Thyroid gland (tissue), 4 donors: ENCODE results near the gene NGRN. TPM values are rescaled to one million over a fixed set of nuclear protein-coding genes. Genes with fewer than 3 reads are reported as not detected.

Experiments used
- DNase-seq, 2 donors: peaks; one replicate each; pipeline ENCODE4 v3.0.0-alpha.2; 2019
- H3K27ac ChIP-seq, 3 donors: fragments of 200-600 bp; sonication (generic); 1 replicate in 2 of 3; 2 replicates in 1 of 3; pipeline ENCODE4 v1.5.1; 2016 to 2019; ENCODE audit warnings: mild to moderate bottlenecking in 1 of 3, moderate library complexity in 1 of 3
- H3K27me3 ChIP-seq: fragments of 200-600 bp; sonication (generic); one replicate; pipeline ENCODE4 v1.5.1; 2019
- H3K36me3 ChIP-seq, 2 donors: fragments of 200-600 bp; sonication (generic); one replicate each; pipeline ENCODE4 v1.5.1; 2016 to 2019
- H3K4me1 ChIP-seq, 2 donors: fragments of 200-600 bp; sonication (generic); one replicate each; pipeline ENCODE4 v1.5.1; 2017 to 2019
- H3K4me3 ChIP-seq, 3 donors: fragments of 200-600 bp; sonication (generic); replicated peaks in 1 of 3; 1 replicate in 2 of 3; 2 replicates in 1 of 3; pipeline ENCODE4 v1.5.1; 2016; ENCODE audit warnings: mild to moderate bottlenecking in 1 of 3
- H3K9me3 ChIP-seq: fragments of 200-600 bp; sonication (generic); one replicate; pipeline ENCODE4 v1.5.1; 2017
- CTCF ChIP-seq, 6 experiments: fragments of 200-600 bp in 3 of 6; fragments of 450-650 bp in 3 of 6; sonication (generic) in 3 of 6; IDR thresholded peaks; one replicate each; pipeline ENCODE4 v1.5.1; 2016 to 2019; ENCODE audit warnings: antibody characterized with exemption in 6 of 6, mild to moderate bottlenecking in 2 of 6, inconsistent platforms in 1 of 6, moderate library complexity in 1 of 6
- POLR2A ChIP-seq, 2 donors: fragments of 450-650 bp; IDR thresholded peaks; one replicate each; pipeline ENCODE4 v1.6.1; 2017; ENCODE audit warnings: antibody characterized with exemption in 2 of 2, mild to moderate bottlenecking in 2 of 2, moderate library complexity in 1 of 2
- WGBS, 2 donors: methylation state at CpG; one replicate each; pipeline ENCODE4 v1.1.5; 2017; 5-methylcytosine and 5-hydroxymethylcytosine counted together
- intact Hi-C: fragments of 100-400 bp; cut with DNase I; formaldehyde crosslinking; loops from one replicate; pipeline ENCODE4 v1.15.1; 2023
- total RNA-seq, 4 donors: library from RNA; depleted of rRNA; stranded (reverse); fragments of >200 nt; gene quantifications; one replicate each; pipeline ENCODE4 v1.2.3, GENCODE V29; 2016

NGRN gene
- total RNA-seq: 100 to 1,000 TPM in 1 of 4 donors, 10 to 100 TPM in 3; 80.7 to 159 (median 96.4) TPM

- intact Hi-C loops: no loop called here
- H3K4me3 ChIP-seq: peak within 1 kb of the TSS; percentile 47 to 70 (median 67)
- 1 to 2% methylated on average over 24 to 35 of the region's 59 CpGs for WGBS, 2 donors
- H3K27me3 ChIP-seq: no peaks in the 10 kb centered on the region
- H3K36me3 ChIP-seq: no peaks in the 10 kb centered on the region
- TF ChIP-seq CTCF (IDR thresholded peaks at IDR 0.05): no peak
- TF ChIP-seq POLR2A (IDR thresholded peaks at IDR 0.05): peak; percentile 55 to 95
- H3K27ac ChIP-seq: peak within 1 kb of the TSS; percentile 94 to 97 (median 96)
- peaks cover 34 to 47% of the 10 kb centered on the region in 2 donors for H3K4me1 ChIP-seq
- H3K9me3 ChIP-seq: no peaks in the 10 kb centered on the region
- DNase-seq: peak; percentile 93 to 94
These were observed at the start of gene NGRN for GRCh38 chr15:90265271-90266060. Gene NGRN, plus strand, starts transcription at chr15:90265672. Its CDS starts 41 bp downstream, at chr15:90265713.

GRCh38 chr15:90217671-90218394, 47.6 kb upstream of the NGRN start:
- H3K4me3 ChIP-seq: no peak overlapping the region
- intact Hi-C loops: no loop called here
- H3K4me1 ChIP-seq: peaks cover 31 to 44% of the 10 kb centered on the region in 2 donors
- H3K9me3 ChIP-seq: no peaks in the 10 kb centered on the region
- WGBS, 2 donors: 88 to 99% methylated on average over 8 to 9 of the region's 9 CpGs
- H3K27me3 ChIP-seq: no peaks in the 10 kb centered on the region
- DNase-seq: no peak
- peaks cover 3 to 8% of the 10 kb centered on the region in 2 donors for H3K36me3 ChIP-seq
- H3K27ac ChIP-seq: no peak overlapping the region
- no peak for TF ChIP-seq CTCF (IDR thresholded peaks at IDR 0.05)

- Histone ChIP-seq H3K27ac (peak overlapping the region in 2 of 3 donors; percentile 47 to 58), H3K27me3 (no peaks in the 10 kb centered on the region), H3K4me1 (peaks cover 13 to 27% of the 10 kb centered on the region in 2 donors), H3K4me3 (no peak overlapping the region), H3K36me3 (peaks cover 19 to 22% of the 10 kb centered on the region in 2 donors), H3K9me3 (no peaks in the 10 kb centered on the region)
- 62 to 76% methylated on average over 16 of the region's 17 CpGs for WGBS, 2 donors
- TF ChIP-seq CTCF (IDR thresholded peaks at IDR 0.05) (peak; percentile 41 to 64 (median 49)), POLR2A (IDR thresholded peaks at IDR 0.05) (no peak)
- intact Hi-C loops: no loop called here
- DNase-seq: peak; percentile 42 to 46
These were observed 45.9 kb upstream of the NGRN start for GRCh38 chr15:90219421-90220141.

- H3K4me3 ChIP-seq: no peak overlapping the region
- peaks cover 36 to 37% of the 10 kb centered on the region in 2 donors for H3K36me3 ChIP-seq
- peak; percentile 77 to 79 for DNase-seq
- no peaks in the 10 kb centered on the region for H3K27me3 ChIP-seq
- peaks cover 6 to 15% of the 10 kb centered on the region in 2 donors for H3K4me1 ChIP-seq
- intact Hi-C loops: no loop called here
- no peaks in the 10 kb centered on the region for H3K9me3 ChIP-seq
- TF ChIP-seq POLR2A (IDR thresholded peaks at IDR 0.05) (no peak), CTCF (IDR thresholded peaks at IDR 0.05) (peak in 5 of 6 experiments; percentile 40 to 86 (median 79))
- H3K27ac ChIP-seq: peak overlapping the region; percentile 41 to 68 (median 55)
- WGBS, 2 donors: 60 to 86% methylated on average over 6 to 14 of the region's 14 CpGs
These were observed 44.1 kb upstream of the NGRN start for GRCh38 chr15:90221246-90221900.
